GM03348 (cell line): Measurements from ENCODE around the gene MYLK.

Experiments used
- DNase-seq: peaks from one replicate; pipeline ENCODE4 v3.0.0; 2012; ENCODE audit warnings: low spot score

The MYLK gene

GRCh38 chr3:123668906-123669305 is 215.2 kb downstream of the MYLK start:
- no peak for DNase-seq

GRCh38 chr3:123667784-123668183 is 216.3 kb downstream of the MYLK start:
- no peak for DNase-seq

- no peak for DNase-seq
Observed at GRCh38 chr3:123664753-123665152, 219.4 kb downstream of the MYLK start.

GRCh38 chr3:123663977-123664376 is 220.2 kb downstream of the MYLK start:
- no peak for DNase-seq

- no peak for DNase-seq
Observed at GRCh38 chr3:123661973-123662372, 222.2 kb downstream of the MYLK start.

- peak; percentile 92 for DNase-seq
Observed at GRCh38 chr3:123660900-123661299, 223.2 kb downstream of the MYLK start.

GRCh38 chr3:123660141-123660675 is 223.9 kb downstream of the MYLK start:
- DNase-seq, result no peak

- DNase-seq, result no peak
Observed at GRCh38 chr3:123658852-123659206, 225.3 kb downstream of the MYLK start.

GRCh38 chr3:123658118-123658851 is 225.8 kb downstream of the MYLK start:
- DNase-seq, result peak; percentile 64

GRCh38 chr3:123657568-123657967 is 226.6 kb downstream of the MYLK start:
- no peak for DNase-seq

- DNase-seq, result no peak
Observed at GRCh38 chr3:123657111-123657510, 227.0 kb downstream of the MYLK start.

GRCh38 chr3:123656691-123657090 is 227.4 kb downstream of the MYLK start:
- DNase-seq, result no peak

GRCh38 chr3:123656274-123656673 is 227.9 kb downstream of the MYLK start:
- DNase-seq, result no peak

GRCh38 chr3:123655400-123655799 is 228.7 kb downstream of the MYLK start:
- DNase-seq, result peak; percentile 32

GRCh38 chr3:123653221-123653682 is 230.9 kb downstream of the MYLK start:
- DNase-seq, result peak; percentile 92

GRCh38 chr3:123652342-123652984 is 231.7 kb downstream of the MYLK start:
- peak; percentile 90 for DNase-seq

GRCh38 chr3:123651449-123652341 is 232.4 kb downstream of the MYLK start:
- peak; percentile 20 for DNase-seq

GRCh38 chr3:123650101-123650500 is 234.0 kb downstream of the MYLK start:
- no peak for DNase-seq

- DNase-seq, result no peak
Observed at GRCh38 chr3:123648696-123649405, 235.3 kb downstream of the MYLK start.

GRCh38 chr3:123644358-123644757 is 239.8 kb downstream of the MYLK start:
- DNase-seq, result no peak

- no peak for DNase-seq
Observed at GRCh38 chr3:123642957-123643330, 241.2 kb downstream of the MYLK start.
